PC-3 (cell line): ENCODE data around the gene GPR119. TPM values are rescaled to one million over a fixed set of nuclear protein-coding genes. Genes with fewer than 3 reads are reported as not detected.

Experiments
- ATAC-seq: fragments of 200-7000 bp; cut with Tn5 transposase; 2 replicates; pipeline ENCODE4 v1.9.1; 2020; ENCODE audit warnings: mild to moderate bottlenecking, moderate library complexity
- BruUV-seq: library from RNA; stranded (reverse); fragments of 400-500 nt; replicated peaks from 2 replicates; lab custom pipeline; 2021; lab: Mats Ljungman, UMichigan
- CTCF ChIA-PET: fragments of 300-600 bp; sonication (Branson Sonifier 250); formaldehyde crosslinking; loops from one replicate; lab custom pipeline; 2022; ENCODE audit warnings: antibody characterized with exemption; lab: Charles Lee
- POLR2A ChIA-PET: fragments of 300-600 bp; sonication (Branson Sonifier 250); formaldehyde crosslinking; loops from one replicate; lab custom pipeline; 2022; ENCODE audit warnings: antibody characterized with exemption; ENCODE audit not compliant: unreplicated experiment; lab: Charles Lee
- DNase-seq: peaks from one replicate; pipeline ENCODE4 v3.0.0-alpha.2; 2015
- H2AFZ ChIP-seq: fragments of 300-600 bp; sonication (generic); 2 replicates; pipeline ENCODE4 v1.6.0; 2016; ENCODE audit warnings: antibody characterized with exemption, low read length
- H3F3A ChIP-seq: fragments of 300-600 bp; sonication (generic); one replicate; pipeline ENCODE4 v1.6.0; 2017; ENCODE audit warnings: antibody characterized with exemption, low read length, control low read depth, mild to moderate bottlenecking; ENCODE audit not compliant: unreplicated experiment
- H3K27ac ChIP-seq: fragments of 300-600 bp; sonication (generic); 2 replicates; pipeline ENCODE4 v1.5.1; 2016; ENCODE audit warnings: mild to moderate bottlenecking, low read length
- H3K27me3 ChIP-seq: fragments of 300-600 bp; sonication (generic); 2 replicates; pipeline ENCODE4 v1.6.1; 2016; ENCODE audit warnings: low read length, mixed read lengths
- H3K36me3 ChIP-seq: fragments of 300-600 bp; sonication (generic); 2 replicates; pipeline ENCODE4 v1.6.1; 2016; ENCODE audit warnings: low read depth, mixed run types, low read length, mixed read lengths
- H3K4me1 ChIP-seq: fragments of 300-600 bp; sonication (generic); 2 replicates; pipeline ENCODE4 v1.5.1; 2016; ENCODE audit warnings: low read length; ENCODE audit not compliant: insufficient read depth
- H3K4me2 ChIP-seq: fragments of 300-600 bp; sonication (generic); 2 replicates; pipeline ENCODE4 v1.6.0; 2016; ENCODE audit warnings: low read length
- H3K4me3 ChIP-seq: fragments of 300-600 bp; sonication (generic); 2 replicates; pipeline ENCODE4 v1.5.1; 2016; ENCODE audit warnings: mild to moderate bottlenecking, low read length, mixed read lengths
- H3K79me2 ChIP-seq: fragments of 300-600 bp; sonication (generic); 2 replicates; pipeline ENCODE4 v1.6.1; 2017; ENCODE audit warnings: low read length, mixed read lengths
- H3K9ac ChIP-seq: fragments of 300-600 bp; sonication (generic); 2 replicates; pipeline ENCODE4 v1.6.0; 2016; ENCODE audit warnings: mild to moderate bottlenecking, low read length
- H3K9me2 ChIP-seq: fragments of 300-600 bp; sonication (generic); replicated peaks from 2 replicates; pipeline ENCODE4 v1.6.1; 2016; ENCODE audit warnings: mixed run types, low read length, mixed read lengths
- H3K9me3 ChIP-seq: fragments of 300-600 bp; sonication (generic); 2 replicates; pipeline ENCODE4 v1.6.1; 2016; ENCODE audit warnings: low read length, mixed read lengths
- H4K20me1 ChIP-seq: fragments of 300-600 bp; sonication (generic); 2 replicates; pipeline ENCODE4 v1.6.1; 2016; ENCODE audit warnings: low read length, mixed read lengths
- EZH2 ChIP-seq: fragments of 300-600 bp; sonication (generic); IDR thresholded peaks from one replicate; pipeline ENCODE4 v1.6.1; 2017; ENCODE audit warnings: antibody characterized with exemption, mild to moderate bottlenecking, low read length; ENCODE audit not compliant: unreplicated experiment
- EZH2phosphoT487 ChIP-seq: fragments of 300-600 bp; sonication (generic); IDR thresholded peaks from 2 replicates; pipeline ENCODE4 v1.6.1; 2018; ENCODE audit warnings: mild to moderate bottlenecking, antibody characterized with exemption, low read length, borderline replicate concordance
- intact Hi-C: fragments of 100-400 bp; cut with micrococcal nuclease; formaldehyde crosslinking; loops from 2 replicates; pipeline ENCODE4 v1.9.0; 2023
- total RNA-seq: library from RNA; depleted of rRNA; stranded (reverse); fragments of >200 nt; gene quantifications from 2 replicates; pipeline ENCODE4 v1.2.3, GENCODE V29; 2014
- TF ChIP-seq, protein P1 (sequence below): fragments of 300-600 bp; sonication (generic); conservative IDR thresholded peaks from 2 replicates; pipeline ENCODE4 v1.5.1; 2017; ENCODE audit warnings: antibody characterized with exemption, low read depth, mild to moderate bottlenecking, low read length

The GPR119 gene
- total RNA-seq, 1 experiment from 2014 or later = not detected

DNA sequence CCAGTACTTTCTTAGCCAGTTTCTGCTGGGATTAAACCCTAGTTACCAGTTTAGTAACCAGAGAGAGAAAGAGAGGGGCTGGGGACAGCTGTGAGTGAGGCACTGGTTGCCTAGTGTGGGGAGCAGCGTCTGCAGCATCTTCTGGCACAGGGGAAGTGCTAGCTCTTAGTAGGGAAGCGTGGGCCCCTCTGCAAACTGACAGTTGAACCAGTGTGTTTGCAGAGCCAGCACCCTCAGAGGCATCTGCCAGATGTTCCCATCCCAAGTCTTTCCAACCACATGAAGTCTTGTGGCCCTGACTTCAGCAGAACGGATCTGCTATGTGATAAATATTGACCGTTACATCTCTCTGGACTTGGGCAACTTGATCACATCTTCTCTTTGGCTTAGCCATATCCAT lies 31.3 kb upstream of the GPR119 start:
- Histone ChIP-seq H3K9me2 (no peaks in the 10 kb centered on the region), H3K9me3 (no peaks in the 10 kb centered on the region), H3K79me2 (no peaks in the 10 kb centered on the region), H3K27me3 (no peaks in the 10 kb centered on the region), H4K20me1 (no peaks in the 10 kb centered on the region), H3K9ac (no peak overlapping the region), H3K36me3 (no peaks in the 10 kb centered on the region; the same call in 1 of the 2 replicates), H3K27ac (no peak overlapping the region), H3K4me2 (no peak overlapping the region), H2AFZ (no peak overlapping the region), H3K4me3 (no peak overlapping the region), H3K4me1 (no peaks in the 10 kb centered on the region), H3F3A (no peaks in the 10 kb centered on the region)
- TF ChIP-seq EZH2phosphoT487 = no peak
- TF ChIP-seq, protein P1, sequence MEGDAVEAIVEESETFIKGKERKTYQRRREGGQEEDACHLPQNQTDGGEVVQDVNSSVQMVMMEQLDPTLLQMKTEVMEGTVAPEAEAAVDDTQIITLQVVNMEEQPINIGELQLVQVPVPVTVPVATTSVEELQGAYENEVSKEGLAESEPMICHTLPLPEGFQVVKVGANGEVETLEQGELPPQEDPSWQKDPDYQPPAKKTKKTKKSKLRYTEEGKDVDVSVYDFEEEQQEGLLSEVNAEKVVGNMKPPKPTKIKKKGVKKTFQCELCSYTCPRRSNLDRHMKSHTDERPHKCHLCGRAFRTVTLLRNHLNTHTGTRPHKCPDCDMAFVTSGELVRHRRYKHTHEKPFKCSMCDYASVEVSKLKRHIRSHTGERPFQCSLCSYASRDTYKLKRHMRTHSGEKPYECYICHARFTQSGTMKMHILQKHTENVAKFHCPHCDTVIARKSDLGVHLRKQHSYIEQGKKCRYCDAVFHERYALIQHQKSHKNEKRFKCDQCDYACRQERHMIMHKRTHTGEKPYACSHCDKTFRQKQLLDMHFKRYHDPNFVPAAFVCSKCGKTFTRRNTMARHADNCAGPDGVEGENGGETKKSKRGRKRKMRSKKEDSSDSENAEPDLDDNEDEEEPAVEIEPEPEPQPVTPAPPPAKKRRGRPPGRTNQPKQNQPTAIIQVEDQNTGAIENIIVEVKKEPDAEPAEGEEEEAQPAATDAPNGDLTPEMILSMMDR = no peak
- no peak for TF ChIP-seq EZH2
- ChIA-PET CTCF (no interaction called here), POLR2A (no interaction called here)
- no peak for DNase-seq
- intact Hi-C loops = no loop called here
- BruUV-seq = no TSS peak
- no peak for ATAC-seq

DNA sequence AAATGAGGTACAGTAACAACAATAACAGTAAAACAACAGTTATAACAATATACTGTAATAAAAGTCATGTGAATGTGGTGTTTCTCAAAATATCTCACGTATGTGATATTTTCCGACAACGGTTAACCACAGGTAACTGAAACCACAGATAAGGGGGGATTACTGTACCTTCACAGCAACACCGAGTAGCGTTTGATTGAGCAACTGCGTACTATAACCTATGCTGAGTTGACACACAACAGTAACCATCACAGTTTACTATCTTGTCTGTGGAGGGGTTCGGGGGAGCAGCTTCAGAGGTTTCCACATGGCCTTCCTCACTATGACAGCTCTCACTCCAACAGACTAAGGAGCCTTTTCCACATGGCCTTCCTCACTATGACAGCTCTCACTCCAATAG lies 29.7 kb upstream of the GPR119 start:
- no peaks in the 10 kb centered on the region for H3K27me3 ChIP-seq
- BruUV-seq = no TSS peak
- H3K4me1 ChIP-seq = no peaks in the 10 kb centered on the region
- no peak overlapping the region for H3K9ac ChIP-seq
- no peaks in the 10 kb centered on the region for H3K9me3 ChIP-seq
- no peak overlapping the region for H3K4me2 ChIP-seq
- H3F3A ChIP-seq = no peaks in the 10 kb centered on the region
- H2AFZ ChIP-seq = no peak overlapping the region
- no peak overlapping the region for H3K27ac ChIP-seq
- TF ChIP-seq, protein P1 = no peak
- TF ChIP-seq EZH2phosphoT487 (no peak), EZH2 (no peak)
- no peak for DNase-seq
- no peak for ATAC-seq
- H3K4me3 ChIP-seq = no peak overlapping the region
- no peaks in the 10 kb centered on the region; the same call in 1 of the 2 replicates for H3K36me3 ChIP-seq
- POLR2A ChIA-PET = no interaction called here
- intact Hi-C loops = no loop called here
- H3K9me2 ChIP-seq = no peaks in the 10 kb centered on the region
- CTCF ChIA-PET = no interaction called here
- no peaks in the 10 kb centered on the region for H4K20me1 ChIP-seq
- no peaks in the 10 kb centered on the region for H3K79me2 ChIP-seq

DNA sequence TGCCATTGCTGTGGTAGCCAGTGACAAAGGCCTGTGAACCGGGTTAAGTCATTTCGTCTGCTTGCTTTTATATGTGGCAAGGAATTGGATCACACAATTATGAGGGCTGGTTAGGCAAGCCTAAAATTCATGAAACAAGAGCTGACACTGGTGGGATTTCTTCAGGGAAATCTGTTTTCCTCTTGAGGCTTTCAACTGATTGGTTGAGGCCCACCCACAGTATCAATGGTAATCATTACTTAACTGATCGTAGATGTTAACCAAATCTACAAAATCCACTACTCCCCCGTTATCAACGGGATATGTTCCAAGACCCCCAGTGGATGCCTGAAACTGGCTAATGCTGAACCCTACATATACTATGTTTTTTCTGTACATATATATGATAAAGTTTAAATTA lies 29.3 kb upstream of the GPR119 start:
- Histone ChIP-seq H4K20me1 (no peaks in the 10 kb centered on the region), H3K36me3 (no peaks in the 10 kb centered on the region; the same call in 1 of the 2 replicates), H3K9me2 (no peaks in the 10 kb centered on the region), H3K4me3 (no peak overlapping the region), H3K27ac (no peak overlapping the region), H3K4me2 (no peak overlapping the region), H3K79me2 (no peaks in the 10 kb centered on the region), H3K4me1 (no peaks in the 10 kb centered on the region), H3K9me3 (no peaks in the 10 kb centered on the region), H3K27me3 (no peaks in the 10 kb centered on the region), H3F3A (no peaks in the 10 kb centered on the region), H3K9ac (no peak overlapping the region), H2AFZ (no peak overlapping the region)
- intact Hi-C loops = no loop called here
- ChIA-PET POLR2A (no interaction called here), CTCF (no interaction called here)
- DNase-seq (no peak), ATAC-seq (no peak)
- no peak for TF ChIP-seq EZH2phosphoT487
- TF ChIP-seq, protein P1 = no peak
- no peak for TF ChIP-seq EZH2
- no TSS peak for BruUV-seq
